Measurements from ENCODE around the gene FMN2.

FMN2 gene

GRCh38 chr1:240405751-240406150 is 314.1 kb downstream of the FMN2 start:
- no peaks in the 10 kb centered on the region for H4K20me1 ChIP-seq (ENCODE audit: control insufficient read depth, insufficient read depth, low read depth, low read length)
- no peaks in the 10 kb centered on the region for H3K9me2 ChIP-seq (replicated peaks; ENCODE audit: control insufficient read depth, low read length)
- TF ChIP-seq EZH2phosphoT487 (IDR thresholded peaks at IDR 0.05; ENCODE audit: borderline replicate concordance, low read length) (no peak), CTCF (IDR thresholded peaks at IDR 0.05; ENCODE audit: low read depth, low read length, poor library complexity, severe bottlenecking) (no peak)
- no peak overlapping the region for H3K27ac ChIP-seq (ENCODE audit: low read depth, low read length)
- no peaks in the 10 kb centered on the region for H3K4me1 ChIP-seq (ENCODE audit: control insufficient read depth, low read length)
- no peaks in the 10 kb centered on the region for H3K27me3 ChIP-seq (ENCODE audit: control insufficient read depth, low read length)
- no peaks in the 10 kb centered on the region for H3F3A ChIP-seq (ENCODE audit: control insufficient read depth, insufficient read depth)
- no peak overlapping the region for H3K4me3 ChIP-seq (ENCODE audit: low read length)
- H3K79me2 ChIP-seq (ENCODE audit: control insufficient read depth, low read length): no peaks in the 10 kb centered on the region
- no peaks in the 10 kb centered on the region for H3K9me3 ChIP-seq (ENCODE audit: control insufficient read depth, insufficient read depth, low read length)
- no peaks in the 10 kb centered on the region for H3K36me3 ChIP-seq (ENCODE audit: control insufficient read depth, low read length)
- no peak overlapping the region for H3K4me2 ChIP-seq (ENCODE audit: low read length)

GRCh38 chr1:240407407-240407806 is 315.7 kb downstream of the FMN2 start:
- H3K9me3 ChIP-seq (ENCODE audit: control insufficient read depth, insufficient read depth, low read length): no peaks in the 10 kb centered on the region
- no peaks in the 10 kb centered on the region for H3K79me2 ChIP-seq (ENCODE audit: control insufficient read depth, low read length)
- H3K36me3 ChIP-seq (ENCODE audit: control insufficient read depth, low read length): no peaks in the 10 kb centered on the region
- no peaks in the 10 kb centered on the region for H4K20me1 ChIP-seq (ENCODE audit: control insufficient read depth, insufficient read depth, low read depth, low read length)
- H3K4me1 ChIP-seq (ENCODE audit: control insufficient read depth, low read length): no peaks in the 10 kb centered on the region
- no peaks in the 10 kb centered on the region for H3F3A ChIP-seq (ENCODE audit: control insufficient read depth, insufficient read depth)
- no peak overlapping the region for H3K4me2 ChIP-seq (ENCODE audit: low read length)
- no peaks in the 10 kb centered on the region for H3K27me3 ChIP-seq (ENCODE audit: control insufficient read depth, low read length)
- no peaks in the 10 kb centered on the region for H3K9me2 ChIP-seq (replicated peaks; ENCODE audit: control insufficient read depth, low read length)
- TF ChIP-seq CTCF (IDR thresholded peaks at IDR 0.05; ENCODE audit: low read depth, low read length, poor library complexity, severe bottlenecking): no peak
- no peak for TF ChIP-seq EZH2phosphoT487 (IDR thresholded peaks at IDR 0.05; ENCODE audit: borderline replicate concordance, low read length)
- no peak overlapping the region for H3K27ac ChIP-seq (ENCODE audit: low read depth, low read length)
- H3K4me3 ChIP-seq (ENCODE audit: low read length): no peak overlapping the region

GRCh38 chr1:240409615-240410014 is 317.9 kb downstream of the FMN2 start:
- Histone ChIP-seq H3K4me1 (ENCODE audit: control insufficient read depth, low read length) (no peaks in the 10 kb centered on the region), H3F3A (ENCODE audit: control insufficient read depth, insufficient read depth) (no peaks in the 10 kb centered on the region), H3K4me2 (ENCODE audit: low read length) (no peak overlapping the region), H3K36me3 (ENCODE audit: control insufficient read depth, low read length) (no peaks in the 10 kb centered on the region), H3K27ac (ENCODE audit: low read depth, low read length) (no peak overlapping the region), H3K27me3 (ENCODE audit: control insufficient read depth, low read length) (no peaks in the 10 kb centered on the region), H3K9me3 (ENCODE audit: control insufficient read depth, insufficient read depth, low read length) (no peaks in the 10 kb centered on the region), H3K9me2 (replicated peaks; ENCODE audit: control insufficient read depth, low read length) (no peaks in the 10 kb centered on the region), H4K20me1 (ENCODE audit: control insufficient read depth, insufficient read depth, low read depth, low read length) (no peaks in the 10 kb centered on the region), H3K79me2 (ENCODE audit: control insufficient read depth, low read length) (no peaks in the 10 kb centered on the region), H3K4me3 (ENCODE audit: low read length) (no peak overlapping the region)
- no peak for TF ChIP-seq EZH2phosphoT487 (IDR thresholded peaks at IDR 0.05; ENCODE audit: borderline replicate concordance, low read length)
- TF ChIP-seq CTCF (IDR thresholded peaks at IDR 0.05; ENCODE audit: low read depth, low read length, poor library complexity, severe bottlenecking): no peak

GRCh38 chr1:240413732-240414131 is 322.0 kb downstream of the FMN2 start:
- Histone ChIP-seq H3F3A (ENCODE audit: control insufficient read depth, insufficient read depth) (no peaks in the 10 kb centered on the region), H4K20me1 (ENCODE audit: control insufficient read depth, insufficient read depth, low read depth, low read length) (no peaks in the 10 kb centered on the region), H3K9me3 (ENCODE audit: control insufficient read depth, insufficient read depth, low read length) (no peaks in the 10 kb centered on the region), H3K4me1 (ENCODE audit: control insufficient read depth, low read length) (no peaks in the 10 kb centered on the region), H3K27ac (ENCODE audit: low read depth, low read length) (no peak overlapping the region), H3K4me3 (ENCODE audit: low read length) (no peak overlapping the region), H3K4me2 (ENCODE audit: low read length) (no peak overlapping the region), H3K27me3 (ENCODE audit: control insufficient read depth, low read length) (no peaks in the 10 kb centered on the region), H3K9me2 (replicated peaks; ENCODE audit: control insufficient read depth, low read length) (no peaks in the 10 kb centered on the region), H3K79me2 (ENCODE audit: control insufficient read depth, low read length) (no peaks in the 10 kb centered on the region), H3K36me3 (ENCODE audit: control insufficient read depth, low read length) (no peaks in the 10 kb centered on the region)
- no peak for TF ChIP-seq EZH2phosphoT487 (IDR thresholded peaks at IDR 0.05; ENCODE audit: borderline replicate concordance, low read length)

Data from DOHH2 (cell line).